Measurements from ENCODE around the gene RSBN1.

The RSBN1 gene

DNA sequence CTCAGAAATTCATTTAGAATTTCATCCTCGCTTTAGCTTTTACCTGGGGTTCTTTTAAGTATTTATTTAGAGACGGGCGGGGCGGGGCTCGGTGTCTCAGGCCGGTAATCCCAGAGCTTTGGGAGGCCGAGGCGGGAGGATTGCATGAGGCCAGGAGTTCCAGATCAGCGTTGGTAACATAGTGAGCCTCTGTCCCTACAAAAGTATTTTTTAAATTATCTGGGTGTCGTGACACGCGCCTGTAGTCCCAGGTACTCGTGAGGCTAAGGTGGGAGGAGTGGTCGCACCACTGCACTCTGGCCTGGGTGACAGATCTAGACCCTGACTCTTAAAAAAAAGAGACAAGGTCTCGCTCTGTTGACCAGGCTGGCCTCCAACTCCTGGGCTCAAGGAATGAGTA lies 942 bp upstream of the RSBN1 start (continued):
- TF ChIP-seq ZNF548 (tag by site-specific recombination; IDR thresholded peaks at IDR 0.05) = no peak

DNA sequence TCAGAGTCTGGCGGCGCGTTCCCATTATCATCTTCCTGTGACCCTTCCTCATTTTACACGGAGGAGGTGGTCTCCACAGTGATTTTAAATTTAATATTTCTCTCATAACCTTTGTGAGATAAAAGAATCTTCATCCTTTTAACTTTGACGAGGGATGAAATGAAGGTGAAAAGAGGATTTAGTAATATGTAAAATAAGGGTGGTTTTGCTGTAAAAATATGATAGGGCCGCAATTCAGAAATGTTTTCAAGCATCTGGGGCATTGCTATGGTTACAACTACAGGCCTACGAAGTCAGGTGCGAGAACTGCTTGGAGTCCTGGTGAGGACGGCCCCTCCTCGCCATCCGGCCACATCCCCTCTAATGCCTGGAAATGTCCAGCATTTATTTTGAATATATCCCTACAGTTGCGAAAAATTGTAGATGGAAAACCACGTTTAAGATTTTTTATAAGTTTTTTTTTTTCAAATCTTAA lies 422 bp upstream of the RSBN1 start:
- Histone ChIP-seq H3K27ac (ENCODE audit: extremely low read depth, low read depth, low read length) (peak overlapping the region; percentile 51), H3K4me3 (ENCODE audit: low read depth, low read length) (peak overlapping the region; percentile 26), H3K4me1 (ENCODE audit: control insufficient read depth, insufficient read depth, low read length) (peaks cover 2% of the 10 kb centered on the region; the same call in 1 of the 2 replicates), H3K36me3 (ENCODE audit: control insufficient read depth in 2 of 2, insufficient read depth in 1 of 2, low read length in 2 of 2) (peaks cover 0 to 5% of the 10 kb centered on the region in 2 experiments; a peak in 1 of 3 replicates), H3K9me3 (ENCODE audit: control insufficient read depth, insufficient read depth, low read depth, low read length) (no peaks in the 10 kb centered on the region)
- ChIA-PET CTCF (no interaction called here), POLR2A (interaction anchor here (0.6 to 2.2 kb wide), 9 partner anchors 22 to 421 kb away, joined by 3 to 32 read pairs (median 5); partner anchors contain the start of genes AP4B1, DCLRE1B, HIPK1 and PHTF1)
- TF ChIP-seq SP7 (tag by site-specific recombination; IDR thresholded peaks at IDR 0.05) (0 out of 2 replicates have a peak, but pooled peaks have one; percentile 2), OVOL3 (tag by site-specific recombination; IDR thresholded peaks at IDR 0.05) (0 out of 2 replicates have a peak, but pooled peaks have one; percentile 10), ZNF596 (tag by site-specific recombination; IDR thresholded peaks at IDR 0.05) (no peak), ZNF660 (tag by site-specific recombination; IDR thresholded peaks at IDR 0.05) (0 out of 2 replicates have a peak, but pooled peaks have one; percentile 64), ZNF501 (tag by site-specific recombination; IDR thresholded peaks at IDR 0.05) (peak; percentile 15; the same call in 1 of the 2 replicates), ZNF626 (tag by site-specific recombination; IDR thresholded peaks at IDR 0.05) (0 out of 2 replicates have a peak, but pooled peaks have one; percentile 32), ZNF366 (tag by site-specific recombination; conservative IDR thresholded peaks at IDR 0.05) (peak; percentile 65; the same call in 1 of the 2 replicates)
- TF ChIP-seq, protein P1, sequence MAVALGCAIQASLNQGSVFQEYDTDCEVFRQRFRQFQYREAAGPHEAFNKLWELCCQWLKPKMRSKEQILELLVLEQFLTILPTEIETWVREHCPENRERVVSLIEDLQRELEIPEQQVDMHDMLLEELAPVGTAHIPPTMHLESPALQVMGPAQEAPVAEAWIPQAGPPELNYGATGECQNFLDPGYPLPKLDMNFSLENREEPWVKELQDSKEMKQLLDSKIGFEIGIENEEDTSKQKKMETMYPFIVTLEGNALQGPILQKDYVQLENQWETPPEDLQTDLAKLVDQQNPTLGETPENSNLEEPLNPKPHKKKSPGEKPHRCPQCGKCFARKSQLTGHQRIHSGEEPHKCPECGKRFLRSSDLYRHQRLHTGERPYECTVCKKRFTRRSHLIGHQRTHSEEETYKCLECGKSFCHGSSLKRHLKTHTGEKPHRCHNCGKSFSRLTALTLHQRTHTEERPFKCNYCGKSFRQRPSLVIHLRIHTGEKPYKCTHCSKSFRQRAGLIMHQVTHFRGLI (tag by site-specific recombination; IDR thresholded peaks at IDR 0.05) = 0 out of 2 replicates have a peak, but pooled peaks have one; percentile 30
- TF ChIP-seq, protein P2, sequence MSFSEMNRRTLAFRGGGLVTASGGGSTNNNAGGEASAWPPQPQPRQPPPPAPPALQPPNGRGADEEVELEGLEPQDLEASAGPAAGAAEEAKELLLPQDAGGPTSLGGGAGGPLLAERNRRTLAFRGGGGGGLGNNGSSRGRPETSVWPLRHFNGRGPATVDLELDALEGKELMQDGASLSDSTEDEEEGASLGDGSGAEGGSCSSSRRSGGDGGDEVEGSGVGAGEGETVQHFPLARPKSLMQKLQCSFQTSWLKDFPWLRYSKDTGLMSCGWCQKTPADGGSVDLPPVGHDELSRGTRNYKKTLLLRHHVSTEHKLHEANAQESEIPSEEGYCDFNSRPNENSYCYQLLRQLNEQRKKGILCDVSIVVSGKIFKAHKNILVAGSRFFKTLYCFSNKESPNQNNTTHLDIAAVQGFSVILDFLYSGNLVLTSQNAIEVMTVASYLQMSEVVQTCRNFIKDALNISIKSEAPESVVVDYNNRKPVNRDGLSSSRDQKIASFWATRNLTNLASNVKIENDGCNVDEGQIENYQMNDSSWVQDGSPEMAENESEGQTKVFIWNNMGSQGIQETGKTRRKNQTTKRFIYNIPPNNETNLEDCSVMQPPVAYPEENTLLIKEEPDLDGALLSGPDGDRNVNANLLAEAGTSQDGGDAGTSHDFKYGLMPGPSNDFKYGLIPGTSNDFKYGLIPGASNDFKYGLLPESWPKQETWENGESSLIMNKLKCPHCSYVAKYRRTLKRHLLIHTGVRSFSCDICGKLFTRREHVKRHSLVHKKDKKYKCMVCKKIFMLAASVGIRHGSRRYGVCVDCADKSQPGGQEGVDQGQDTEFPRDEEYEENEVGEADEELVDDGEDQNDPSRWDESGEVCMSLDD (tag by site-specific recombination; IDR thresholded peaks at IDR 0.05) = no peak

DNA sequence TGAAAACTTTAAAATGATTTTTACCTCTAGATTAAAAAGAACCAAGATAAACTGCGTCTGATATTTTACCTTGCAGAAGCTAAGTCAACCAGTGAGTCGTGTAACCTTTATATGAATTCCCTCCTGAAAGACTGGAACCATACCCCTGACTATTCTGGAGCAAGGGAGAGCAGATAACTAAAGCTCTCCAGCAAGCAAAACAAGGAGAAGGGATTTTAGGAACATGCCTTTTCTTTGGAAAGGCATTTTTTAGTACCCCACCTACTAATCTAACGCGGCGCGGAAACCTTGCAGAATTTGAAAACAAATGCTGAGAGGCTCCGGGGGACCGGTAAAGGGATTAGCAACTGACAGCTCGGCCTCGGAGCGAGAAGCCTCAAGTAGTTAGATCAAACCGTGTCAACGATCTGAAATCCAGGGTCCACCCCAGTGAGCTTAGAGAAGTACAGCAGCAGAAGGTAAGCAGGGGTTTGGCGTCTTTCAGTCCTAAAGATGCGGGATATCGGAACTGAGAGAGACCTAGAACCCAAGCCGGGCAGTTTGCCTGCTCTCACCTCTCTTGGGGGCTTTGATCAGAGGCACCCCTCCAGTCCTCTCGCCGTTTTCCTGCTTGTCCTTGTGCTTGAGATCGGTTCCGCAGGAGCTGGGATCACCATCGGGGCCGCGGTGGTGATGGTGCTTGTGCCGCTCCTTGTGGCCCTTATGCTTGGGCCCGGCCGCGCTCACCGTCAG lies 954 bp downstream of the RSBN1 start:
- Histone ChIP-seq H3K4me3 (ENCODE audit: low read depth, low read length) (peak overlapping the region; percentile 90), H3K4me1 (ENCODE audit: control insufficient read depth, insufficient read depth, low read length) (peaks cover 2% of the 10 kb centered on the region; the same call in 1 of the 2 replicates), H3K36me3 (ENCODE audit: control insufficient read depth in 2 of 2, insufficient read depth in 1 of 2, low read length in 2 of 2) (peaks cover 0 to 5% of the 10 kb centered on the region in 2 experiments; a peak in 1 of 3 replicates), H3K9me3 (ENCODE audit: control insufficient read depth, insufficient read depth, low read depth, low read length) (no peaks in the 10 kb centered on the region), H3K27ac (ENCODE audit: extremely low read depth, low read depth, low read length) (peak overlapping the region; percentile 32; the same call in 1 of the 2 replicates)
- ChIA-PET POLR2A (interaction anchor here (1.3 to 2.2 kb wide), 5 partner anchors 27 to 738 kb away, joined by 3 to 32 read pairs (median 7); partner anchors contain the start of genes AP4B1, DCLRE1B, LRIG2 and PHTF1), CTCF (interaction anchor here (0.6 to 1.0 kb wide), 4 partner anchors 15 to 726 kb away, joined by 3 read pairs; no protein-coding TSS in a partner anchor)
- TF ChIP-seq ZBTB17 (tag by site-specific recombination; IDR thresholded peaks at IDR 0.05) = peak; percentile 77
- TF ChIP-seq ZNF121 (tag by site-specific recombination; IDR thresholded peaks at IDR 0.05) = 0 out of 2 replicates have a peak, but pooled peaks have one; percentile 97
- TF ChIP-seq, protein P1 (tag by site-specific recombination; IDR thresholded peaks at IDR 0.05) = no peak
- TF ChIP-seq ZNF785 (tag by site-specific recombination; IDR thresholded peaks at IDR 0.05) = no peak
- TF ChIP-seq ZNF2 (tag by site-specific recombination; IDR thresholded peaks at IDR 0.05) = peak; percentile 28; the same call in 1 of the 2 replicates
- TF ChIP-seq ZNF501 (tag by site-specific recombination; IDR thresholded peaks at IDR 0.05) = peak; percentile 57
- no peak; the same call in 1 of the 2 replicates for TF ChIP-seq ZNF600 (tag by site-specific recombination; IDR thresholded peaks at IDR 0.05)
- 0 out of 2 replicates have a peak, but pooled peaks have one; percentile 34 for TF ChIP-seq ZNF140 (tag by site-specific recombination; IDR thresholded peaks at IDR 0.05)
- TF ChIP-seq, protein P3, sequence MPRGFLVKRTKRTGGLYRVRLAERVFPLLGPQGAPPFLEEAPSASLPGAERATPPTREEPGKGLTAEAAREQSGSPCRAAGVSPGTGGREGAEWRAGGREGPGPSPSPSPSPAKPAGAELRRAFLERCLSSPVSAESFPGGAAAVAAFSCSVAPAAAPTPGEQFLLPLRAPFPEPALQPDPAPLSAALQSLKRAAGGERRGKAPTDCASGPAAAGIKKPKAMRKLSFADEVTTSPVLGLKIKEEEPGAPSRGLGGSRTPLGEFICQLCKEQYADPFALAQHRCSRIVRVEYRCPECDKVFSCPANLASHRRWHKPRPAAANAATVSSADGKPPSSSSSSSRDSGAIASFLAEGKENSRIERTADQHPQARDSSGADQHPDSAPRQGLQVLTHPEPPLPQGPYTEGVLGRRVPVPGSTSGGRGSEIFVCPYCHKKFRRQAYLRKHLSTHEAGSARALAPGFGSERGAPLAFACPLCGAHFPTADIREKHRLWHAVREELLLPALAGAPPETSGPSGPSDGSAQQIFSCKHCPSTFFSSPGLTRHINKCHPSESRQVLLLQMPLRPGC (tag by site-specific recombination; IDR thresholded peaks at IDR 0.05) = no peak
- TF ChIP-seq ZNF791 (tag by site-specific recombination; IDR thresholded peaks at IDR 0.05) = no peak
- TF ChIP-seq ZNF341 (tag by site-specific recombination; IDR thresholded peaks at IDR 0.05; ENCODE audit: low read depth) = no peak
- no peak for TF ChIP-seq ZNF707 (tag by site-specific recombination; IDR thresholded peaks at IDR 0.05)
- TF ChIP-seq, protein P4, sequence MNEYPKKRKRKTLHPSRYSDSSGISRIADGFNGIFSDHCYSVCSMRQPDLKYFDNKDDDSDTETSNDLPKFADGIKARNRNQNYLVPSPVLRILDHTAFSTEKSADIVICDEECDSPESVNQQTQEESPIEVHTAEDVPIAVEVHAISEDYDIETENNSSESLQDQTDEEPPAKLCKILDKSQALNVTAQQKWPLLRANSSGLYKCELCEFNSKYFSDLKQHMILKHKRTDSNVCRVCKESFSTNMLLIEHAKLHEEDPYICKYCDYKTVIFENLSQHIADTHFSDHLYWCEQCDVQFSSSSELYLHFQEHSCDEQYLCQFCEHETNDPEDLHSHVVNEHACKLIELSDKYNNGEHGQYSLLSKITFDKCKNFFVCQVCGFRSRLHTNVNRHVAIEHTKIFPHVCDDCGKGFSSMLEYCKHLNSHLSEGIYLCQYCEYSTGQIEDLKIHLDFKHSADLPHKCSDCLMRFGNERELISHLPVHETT (tag by site-specific recombination; IDR thresholded peaks at IDR 0.05) = no peak
- 0 out of 2 replicates have a peak, but pooled peaks have one; percentile 40 for TF ChIP-seq ZFP37 (tag by site-specific recombination; IDR thresholded peaks at IDR 0.05)

All from HEK293 (cell line).